Fibroblast of mammary gland (primary cell): Measurements from ENCODE around the gene ZFP90.
"Not testable (repeated sequence)": the region's sequence is repeated elsewhere in the genome, so short reads cannot be mapped to it uniquely, and the experiment has no call there.

ENCODE experiments used
- DNase-seq: peaks from one replicate; pipeline ENCODE4 v3.0.0-alpha.2; 2010; ENCODE audit warnings: low read depth
- H3K4me3 ChIP-seq: 2 replicates; pipeline ENCODE4 v1.5.1; 2011; ENCODE audit warnings: low read depth, mild to moderate bottlenecking, low read length, moderate library complexity; ENCODE audit not compliant: control insufficient read depth
- TF ChIP-seq, protein P1 (sequence below): conservative IDR thresholded peaks from 2 replicates; pipeline ENCODE4 v1.5.1; 2011; ENCODE audit warnings: low read depth, low read length, inconsistent platforms; ENCODE audit not compliant: control insufficient read depth, insufficient read depth

The ZFP90 gene

DNA sequence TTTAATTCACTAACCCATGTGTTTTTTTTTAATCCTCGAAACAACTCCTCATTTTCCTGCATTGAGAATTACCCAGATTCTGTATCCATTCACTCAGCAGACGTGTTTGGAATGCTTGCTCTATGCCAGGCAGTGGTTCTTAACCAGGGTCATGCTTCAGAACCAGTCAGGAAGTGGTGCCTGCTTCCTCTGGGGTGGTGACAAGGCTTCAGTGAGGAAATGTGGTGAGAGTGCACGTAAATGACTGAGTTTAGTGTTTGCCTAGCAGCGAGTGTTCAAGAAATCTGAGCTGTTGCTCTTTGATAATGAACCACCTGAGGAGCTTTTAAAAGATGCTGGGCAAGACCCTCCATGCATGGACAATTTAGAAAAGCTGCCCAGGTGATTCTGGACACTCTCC, 9.9 kb downstream of the ZFP90 start:
- DNase-seq, result no peak
- TF ChIP-seq, protein P1, sequence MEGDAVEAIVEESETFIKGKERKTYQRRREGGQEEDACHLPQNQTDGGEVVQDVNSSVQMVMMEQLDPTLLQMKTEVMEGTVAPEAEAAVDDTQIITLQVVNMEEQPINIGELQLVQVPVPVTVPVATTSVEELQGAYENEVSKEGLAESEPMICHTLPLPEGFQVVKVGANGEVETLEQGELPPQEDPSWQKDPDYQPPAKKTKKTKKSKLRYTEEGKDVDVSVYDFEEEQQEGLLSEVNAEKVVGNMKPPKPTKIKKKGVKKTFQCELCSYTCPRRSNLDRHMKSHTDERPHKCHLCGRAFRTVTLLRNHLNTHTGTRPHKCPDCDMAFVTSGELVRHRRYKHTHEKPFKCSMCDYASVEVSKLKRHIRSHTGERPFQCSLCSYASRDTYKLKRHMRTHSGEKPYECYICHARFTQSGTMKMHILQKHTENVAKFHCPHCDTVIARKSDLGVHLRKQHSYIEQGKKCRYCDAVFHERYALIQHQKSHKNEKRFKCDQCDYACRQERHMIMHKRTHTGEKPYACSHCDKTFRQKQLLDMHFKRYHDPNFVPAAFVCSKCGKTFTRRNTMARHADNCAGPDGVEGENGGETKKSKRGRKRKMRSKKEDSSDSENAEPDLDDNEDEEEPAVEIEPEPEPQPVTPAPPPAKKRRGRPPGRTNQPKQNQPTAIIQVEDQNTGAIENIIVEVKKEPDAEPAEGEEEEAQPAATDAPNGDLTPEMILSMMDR, result no peak

GRCh38 chr16:68553186-68553585, 14.1 kb downstream of the ZFP90 start:
- TF ChIP-seq, protein P1, result no peak
- no peak overlapping the region for H3K4me3 ChIP-seq
- DNase-seq, result no peak

More for the DNA sequence above, 9.9 kb downstream of the ZFP90 start:
- no peak overlapping the region for H3K4me3 ChIP-seq

DNA sequence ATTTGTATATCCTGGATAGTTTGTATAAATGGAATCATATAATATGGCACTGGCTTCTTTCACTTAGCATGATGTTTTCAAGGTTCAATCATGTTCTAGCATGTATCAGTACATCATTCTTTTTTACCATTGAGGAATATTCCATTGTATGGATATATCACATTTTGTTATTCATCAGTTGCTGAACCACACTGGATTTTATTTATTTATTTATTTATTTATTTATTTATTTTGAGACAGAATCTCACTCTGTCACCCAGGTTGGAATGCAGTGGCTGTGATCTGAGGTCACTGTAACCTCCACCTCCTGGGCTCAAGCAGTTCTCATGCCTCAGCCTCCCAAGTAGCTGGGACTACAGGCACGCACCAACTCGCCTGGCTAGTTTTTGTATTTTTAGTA, 21.2 kb downstream of the ZFP90 start:
- DNase-seq, H3K4me3 ChIP-seq: not testable (repeated sequence)

DNA sequence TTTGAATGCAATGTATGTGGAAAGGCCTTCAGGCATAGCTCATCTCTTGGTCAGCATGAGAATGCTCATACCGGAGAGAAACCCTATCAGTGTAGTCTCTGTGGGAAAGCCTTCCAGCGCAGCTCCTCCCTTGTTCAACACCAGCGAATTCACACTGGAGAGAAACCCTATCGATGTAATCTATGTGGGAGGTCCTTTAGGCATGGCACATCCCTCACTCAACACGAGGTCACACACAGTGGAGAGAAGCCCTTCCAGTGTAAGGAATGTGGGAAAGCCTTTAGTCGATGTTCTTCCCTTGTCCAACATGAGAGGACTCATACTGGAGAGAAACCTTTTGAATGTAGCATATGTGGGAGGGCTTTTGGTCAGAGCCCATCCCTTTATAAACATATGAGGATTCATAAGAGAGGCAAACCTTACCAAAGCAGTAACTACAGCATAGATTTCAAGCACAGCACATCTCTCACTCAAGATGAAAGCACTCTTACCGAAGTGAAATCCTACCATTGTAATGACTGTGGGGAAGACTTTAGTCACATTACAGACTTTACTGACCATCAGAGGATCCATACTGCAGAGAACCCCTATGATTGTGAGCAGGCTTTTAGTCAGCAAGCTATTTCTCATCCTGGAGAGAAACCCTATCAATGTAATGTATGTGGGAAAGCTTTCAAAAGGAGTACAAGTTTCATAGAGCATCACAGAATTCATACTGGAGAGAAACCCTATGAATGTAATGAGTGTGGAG, 24.7 kb downstream of the ZFP90 start:
- H3K4me3 ChIP-seq, result no peak overlapping the region
- TF ChIP-seq, protein P1, result no peak
- no peak for DNase-seq

- H3K4me3 ChIP-seq, result no peak overlapping the region
- peak; percentile 33 for DNase-seq
- TF ChIP-seq, protein P1, result no peak
Observed at GRCh38 chr16:68564382-68564985, 25.4 kb downstream of the ZFP90 start.

- H3K4me3 ChIP-seq, result no peak overlapping the region
- TF ChIP-seq, protein P1, result no peak
- DNase-seq, result no peak
Observed at GRCh38 chr16:68574479-68574878, 35.4 kb downstream of the ZFP90 start.

DNA sequence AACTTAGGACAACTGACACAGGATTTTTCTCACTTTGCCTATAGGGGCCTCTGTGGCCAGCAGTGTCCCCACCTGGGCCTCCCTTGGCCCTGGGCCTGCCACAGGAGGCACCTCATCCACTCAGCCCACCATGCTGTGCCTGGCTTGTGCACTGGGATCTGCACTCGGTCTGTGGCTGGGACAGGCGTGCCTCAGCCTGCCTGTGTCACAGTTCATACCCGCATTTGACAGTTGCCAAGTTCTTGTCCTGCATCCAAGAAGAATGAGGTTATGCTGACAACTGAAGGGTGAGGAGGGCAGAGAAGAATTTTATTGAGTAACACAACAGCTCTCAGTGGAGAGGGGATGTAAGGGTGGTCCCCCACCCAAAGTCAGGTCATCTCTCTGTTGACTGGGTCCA, 36.0 kb downstream of the ZFP90 start:
- TF ChIP-seq, protein P1, result no peak
- no peak overlapping the region for H3K4me3 ChIP-seq
- DNase-seq, result no peak
